Naive B cell (primary cell): ENCODE data around the gene SH3PXD2A. TPM values are rescaled to one million over a fixed set of nuclear protein-coding genes. Genes with fewer than 3 reads are reported as not detected.
A peak's percentile ranks its signal among the peaks of the same experiment; 100 is the strongest.

Source experiments
- ATAC-seq, 2 donors: fragments of 150-1000 bp; cut with Tn5 transposase; 2 replicates each; pipeline ENCODE4 v1.10.0; 2021; ENCODE audit warnings: low read depth in 2 of 2, mild to moderate bottlenecking in 2 of 2, moderate library complexity in 2 of 2
- DNase-seq: peaks from one replicate; pipeline ENCODE4 v3.0.0; 2022
- H3K27ac Mint-ChIP-seq, 6 donors: one replicate each; pipeline ENCODE4 v1.8.0; 2020 to 2022; ENCODE audit warnings: mild to moderate bottlenecking in 6 of 6, mixed read lengths in 6 of 6, moderate library complexity in 5 of 6, inconsistent platforms in 2 of 6
- H3K27me3 Mint-ChIP-seq, 3 donors: one replicate each; pipeline ENCODE4 v1.8.0; 2021 to 2022; ENCODE audit warnings: mixed read lengths in 3 of 3, mild to moderate bottlenecking in 1 of 3
- H3K36me3 Mint-ChIP-seq, 2 donors: one replicate each; pipeline ENCODE4 v1.8.0; 2020 to 2022; ENCODE audit warnings: mixed read lengths in 2 of 2, inconsistent platforms in 1 of 2, mild to moderate bottlenecking in 1 of 2
- H3K4me1 Mint-ChIP-seq, 3 donors: one replicate each; pipeline ENCODE4 v1.8.0; 2020 to 2022; ENCODE audit warnings: mixed read lengths in 3 of 3, inconsistent platforms in 1 of 3, mild to moderate bottlenecking in 1 of 3, moderate library complexity in 1 of 3
- H3K4me3 Mint-ChIP-seq, 8 donors: one replicate each; pipeline ENCODE4 v1.8.0; 2020 to 2022; ENCODE audit warnings: mild to moderate bottlenecking in 8 of 8, mixed read lengths in 8 of 8, moderate library complexity in 8 of 8, inconsistent platforms in 2 of 8
- H3K9me3 Mint-ChIP-seq, 7 donors: one replicate each; pipeline ENCODE4 v1.8.0; 2020 to 2022; ENCODE audit warnings: mixed read lengths in 7 of 7, mild to moderate bottlenecking in 5 of 7, inconsistent platforms in 2 of 7, moderate library complexity in 1 of 7
- polyA plus RNA-seq, 6 donors: library from polyadenylated mRNA; unstranded; fragments of 300-500 nt; fragmentation: Illumina TruSeq; gene quantifications; one replicate each; pipeline ENCODE4 v1.2.3, GENCODE V29; 2021; ENCODE audit warnings: low read depth in 6 of 6

The SH3PXD2A gene
- polyA plus RNA-seq, 6 donors from 2014 or later, result 0.47 to 1.4 (median 0.72) TPM; not detected in 1

DNA sequence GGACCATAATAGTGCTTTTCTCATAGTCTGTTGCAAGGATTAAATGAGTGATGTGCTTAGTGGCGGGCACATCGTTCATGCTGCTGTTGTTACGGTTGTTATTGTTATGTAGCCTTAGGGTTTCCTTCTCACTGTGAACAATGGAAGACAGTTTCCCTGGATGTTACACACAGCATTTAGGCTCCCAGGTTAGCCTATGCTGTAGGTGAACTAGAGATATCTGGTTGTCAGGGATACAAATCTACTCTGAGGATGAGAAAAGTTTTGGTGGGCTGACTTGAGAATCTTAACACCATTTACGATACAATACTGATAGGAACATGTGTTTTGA is 14.7 kb downstream of the SH3PXD2A start:
- Mint-ChIP-seq H3K27me3 (peaks cover 0 to 18% (median 0%) of the 10 kb centered on the region in 3 donors), H3K9me3 (no peaks in the 10 kb centered on the region), H3K27ac (no peak overlapping the region), H3K4me3 (no peak overlapping the region), H3K36me3 (no peaks in the 10 kb centered on the region), H3K4me1 (peaks cover 5 to 11% (median 8%) of the 10 kb centered on the region in 3 donors)
- no peak for ATAC-seq
- DNase-seq, result no peak

DNA sequence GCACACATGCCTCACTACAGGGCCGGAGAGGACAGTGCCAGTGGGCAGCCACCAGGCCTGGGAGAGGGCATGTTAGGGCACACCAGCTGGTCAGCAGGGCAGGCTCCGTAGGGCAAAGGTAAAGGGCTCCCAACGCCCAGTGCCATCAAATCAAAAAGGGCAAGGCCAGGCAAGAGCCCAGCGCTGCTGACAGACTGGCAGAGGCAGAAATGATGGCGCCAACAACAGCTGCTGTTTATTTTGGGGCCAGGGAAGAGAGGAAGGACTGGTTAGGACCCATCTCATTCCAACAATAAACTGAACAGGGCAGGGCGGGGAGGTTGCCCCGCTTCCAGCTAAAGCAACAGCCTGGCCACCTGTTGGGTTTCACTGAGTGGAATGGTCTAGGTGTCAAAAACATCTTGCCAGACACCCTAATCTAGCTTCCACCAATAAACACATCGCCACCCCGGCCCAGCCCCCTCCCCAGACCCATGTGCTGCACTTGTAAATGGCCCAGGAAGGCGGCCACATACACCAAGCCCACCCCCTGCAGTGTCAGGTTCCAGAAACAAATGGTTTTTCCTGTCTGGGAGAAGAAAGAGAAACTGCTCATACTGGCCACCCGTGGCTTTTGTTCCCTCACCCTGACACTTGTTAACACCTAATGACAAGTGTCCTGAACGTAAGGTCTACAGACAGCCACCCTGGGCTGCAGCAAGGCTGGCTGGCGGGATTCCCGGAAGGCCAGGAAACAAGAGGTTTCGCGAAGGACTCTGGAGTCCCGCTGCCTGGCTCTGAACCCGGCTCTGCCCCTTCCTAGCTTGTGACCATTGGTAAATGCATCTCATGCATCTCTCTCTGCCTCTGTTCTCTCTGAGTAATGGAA is 15.3 kb downstream of the SH3PXD2A start:
- Mint-ChIP-seq H3K9me3 (no peaks in the 10 kb centered on the region), H3K4me3 (no peak overlapping the region), H3K27me3 (peaks cover 0 to 18% (median 0%) of the 10 kb centered on the region in 3 donors), H3K36me3 (no peaks in the 10 kb centered on the region), H3K27ac (no peak overlapping the region), H3K4me1 (peaks cover 0 to 5% (median 3%) of the 10 kb centered on the region in 3 donors)
- ATAC-seq (no peak), DNase-seq (no peak)

DNA sequence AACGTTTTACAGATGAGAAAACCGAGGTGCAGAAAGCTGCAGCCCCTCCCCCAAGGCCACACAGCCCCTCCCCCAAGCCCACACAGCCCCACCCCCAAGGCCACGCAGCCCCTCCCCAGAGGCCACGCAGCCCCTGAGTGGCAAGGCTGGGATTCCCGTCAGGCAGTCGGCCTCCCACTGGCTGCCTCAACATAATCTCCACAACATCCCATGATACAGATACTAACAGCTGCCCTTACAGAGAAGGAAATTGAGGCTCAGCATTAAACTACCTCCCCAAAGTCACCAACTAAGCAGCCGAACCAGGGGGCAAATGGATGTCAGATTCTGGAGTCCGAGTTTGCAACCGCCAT is 15.9 kb downstream of the SH3PXD2A start:
- H3K27ac Mint-ChIP-seq, result no peak overlapping the region
- no peak overlapping the region for H3K4me3 Mint-ChIP-seq
- H3K27me3 Mint-ChIP-seq, result peaks cover 0 to 18% (median 0%) of the 10 kb centered on the region in 3 donors
- peaks cover 0 to 3% (median 0%) of the 10 kb centered on the region in 3 donors for H3K4me1 Mint-ChIP-seq
- DNase-seq (no peak), ATAC-seq (no peak)
- no peaks in the 10 kb centered on the region for H3K9me3 Mint-ChIP-seq
- no peaks in the 10 kb centered on the region for H3K36me3 Mint-ChIP-seq

DNA sequence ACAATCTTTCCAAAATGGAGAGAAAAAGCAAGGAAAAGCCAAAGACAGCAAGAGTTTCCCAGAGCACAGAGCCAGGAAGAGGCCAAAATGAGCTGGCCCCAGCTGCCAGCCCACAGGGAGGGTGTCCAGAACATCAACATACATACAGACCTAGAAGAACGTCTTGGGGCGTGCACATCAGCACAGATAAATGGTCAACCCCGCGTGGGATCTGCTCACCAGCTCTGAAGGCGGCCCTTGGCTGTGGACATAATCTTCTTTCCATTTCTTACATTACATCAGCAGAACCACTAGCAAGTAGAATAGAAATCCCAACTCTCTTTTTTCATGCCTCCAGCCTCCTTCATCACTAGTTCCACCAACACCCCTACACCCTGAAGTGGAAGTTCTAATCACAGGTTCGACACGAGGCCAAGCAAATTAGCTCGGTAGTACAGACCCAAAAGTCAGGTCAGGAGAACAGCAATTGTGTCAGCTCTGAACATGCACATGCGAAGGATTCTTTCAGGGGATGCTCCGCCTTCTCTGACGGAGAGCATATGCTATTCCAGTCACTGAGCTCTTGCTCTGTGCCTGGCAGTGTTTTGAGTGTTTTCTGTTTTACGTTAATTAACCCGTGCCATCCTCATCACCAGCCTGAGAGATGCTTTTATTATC is 16.4 kb downstream of the SH3PXD2A start:
- ATAC-seq, result no peak
- H3K27ac Mint-ChIP-seq, result no peak overlapping the region
- peaks cover 0 to 3% (median 0%) of the 10 kb centered on the region in 3 donors for H3K4me1 Mint-ChIP-seq
- H3K4me3 Mint-ChIP-seq, result no peak overlapping the region
- H3K36me3 Mint-ChIP-seq, result no peaks in the 10 kb centered on the region
- peaks cover 0 to 18% (median 0%) of the 10 kb centered on the region in 3 donors for H3K27me3 Mint-ChIP-seq
- H3K9me3 Mint-ChIP-seq, result no peaks in the 10 kb centered on the region
- DNase-seq, result no peak

DNA sequence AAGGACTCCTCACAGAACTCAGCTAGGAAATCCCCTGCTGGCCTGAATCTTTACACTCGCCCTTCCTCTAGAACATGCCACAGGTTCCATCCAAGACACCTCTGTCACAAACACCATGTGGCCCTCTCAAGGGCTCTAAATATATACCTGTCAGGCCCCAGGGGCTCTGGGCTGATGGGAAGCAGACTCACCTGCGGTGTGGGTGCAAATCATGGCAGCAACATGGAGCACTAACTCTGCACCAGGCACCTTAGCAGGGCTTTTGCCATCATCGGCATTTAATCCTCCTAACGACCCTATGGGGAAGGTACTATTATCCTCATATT is 17.3 kb downstream of the SH3PXD2A start:
- no peak overlapping the region for H3K4me3 Mint-ChIP-seq
- no peak for ATAC-seq
- H3K27me3 Mint-ChIP-seq, result peaks cover 0 to 18% (median 0%) of the 10 kb centered on the region in 3 donors
- no peak overlapping the region for H3K27ac Mint-ChIP-seq
- DNase-seq, result no peak
- no peaks in the 10 kb centered on the region for H3K36me3 Mint-ChIP-seq
- peaks cover 0 to 3% (median 0%) of the 10 kb centered on the region in 7 donors for H3K9me3 Mint-ChIP-seq
- peaks cover 0 to 3% (median 3%) of the 10 kb centered on the region in 3 donors for H3K4me1 Mint-ChIP-seq

DNA sequence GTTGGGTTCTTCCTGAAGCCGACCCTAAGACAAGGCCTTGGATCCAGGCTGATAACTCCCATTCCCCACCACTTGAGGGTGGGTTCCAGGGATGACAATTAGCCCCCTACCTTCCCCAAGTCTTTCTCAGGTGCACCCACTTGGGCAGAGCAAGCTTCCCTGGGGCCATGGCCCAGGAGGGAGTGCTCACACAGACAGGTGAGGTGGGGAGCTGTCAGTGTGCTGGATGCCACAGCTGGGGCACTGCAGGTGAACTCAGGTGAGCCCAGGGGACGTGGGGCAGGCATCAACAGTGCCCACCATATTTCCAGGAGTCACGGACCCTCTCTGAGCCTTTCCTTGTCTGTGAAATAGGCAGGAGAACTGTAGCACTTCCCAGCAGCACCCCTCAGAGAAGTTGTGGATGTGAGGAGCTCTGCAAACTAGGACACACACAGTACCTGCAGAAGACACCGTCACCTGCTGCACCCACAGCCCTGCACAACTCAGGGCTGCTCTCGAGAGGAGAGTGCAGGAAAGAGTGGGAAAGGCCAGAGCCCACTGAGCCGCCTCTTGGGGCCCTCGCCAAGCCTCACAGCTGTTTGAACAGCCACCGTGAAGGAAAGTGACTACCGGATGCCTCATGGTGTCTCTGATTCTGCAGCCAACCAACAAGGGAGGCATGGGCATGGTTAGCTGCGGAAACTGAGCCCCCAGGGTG is 17.9 kb downstream of the SH3PXD2A start:
- no peak for ATAC-seq
- H3K4me3 Mint-ChIP-seq, result no peak overlapping the region

DNA sequence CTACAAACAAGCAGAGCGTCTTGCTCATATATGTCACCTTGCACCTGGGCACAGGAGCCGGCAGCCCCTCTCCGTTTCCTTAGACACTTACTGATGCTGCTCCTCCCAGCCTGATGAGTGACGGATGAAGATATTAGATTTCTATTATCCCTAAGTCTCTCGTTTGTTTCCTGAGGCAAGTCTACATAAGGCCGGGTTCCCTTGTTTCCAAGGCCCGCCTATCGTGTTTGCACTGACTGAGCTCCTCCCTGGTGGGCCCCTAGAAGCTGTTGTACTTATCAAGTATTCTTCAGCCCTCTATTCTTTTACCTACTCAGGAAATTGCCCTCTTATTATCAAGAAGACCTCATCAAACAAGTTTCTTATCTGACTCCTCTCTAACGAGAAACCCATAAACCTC is 18.5 kb downstream of the SH3PXD2A start:
- peaks cover 0 to 3% (median 3%) of the 10 kb centered on the region in 3 donors for H3K4me1 Mint-ChIP-seq
- no peaks in the 10 kb centered on the region for H3K36me3 Mint-ChIP-seq
- H3K27me3 Mint-ChIP-seq, result peaks cover 0 to 12% (median 0%) of the 10 kb centered on the region in 3 donors
- ATAC-seq, result no peak
- peak overlapping the region in 2 of 6 donors; percentile 28 to 67 for H3K27ac Mint-ChIP-seq
- no peak for DNase-seq
- H3K4me3 Mint-ChIP-seq, result no peak overlapping the region
- peaks cover 0 to 7% (median 0%) of the 10 kb centered on the region in 7 donors for H3K9me3 Mint-ChIP-seq

More for the DNA sequence above, 17.9 kb downstream of the SH3PXD2A start:
- Mint-ChIP-seq H3K36me3 (no peaks in the 10 kb centered on the region), H3K9me3 (peaks cover 0 to 5% (median 0%) of the 10 kb centered on the region in 7 donors), H3K4me1 (peaks cover 0 to 3% (median 3%) of the 10 kb centered on the region in 3 donors), H3K27me3 (peaks cover 0 to 16% (median 0%) of the 10 kb centered on the region in 3 donors), H3K27ac (peak overlapping the region in 1 of 6 donors; percentile 67)
- DNase-seq, result no peak

DNA sequence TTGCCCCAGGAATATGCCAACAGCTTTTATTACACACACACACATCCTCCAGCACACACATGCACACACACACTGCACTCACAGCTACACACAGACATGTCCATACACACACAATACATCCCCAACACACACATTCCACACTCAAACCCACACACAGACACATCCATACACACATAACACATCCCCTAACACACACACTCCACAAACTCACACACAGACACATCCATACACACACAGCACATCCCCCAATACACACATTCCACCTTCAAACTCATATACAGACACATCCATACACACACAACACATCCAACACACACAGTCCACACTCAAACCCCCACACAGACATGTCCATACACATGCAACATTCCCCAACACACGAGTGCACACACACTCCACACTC is 19.1 kb downstream of the SH3PXD2A start:
- no peaks in the 10 kb centered on the region for H3K36me3 Mint-ChIP-seq
- ATAC-seq (no peak), DNase-seq (no peak)
- peaks cover 0 to 12% (median 0%) of the 10 kb centered on the region in 3 donors for H3K27me3 Mint-ChIP-seq
- peaks cover 0 to 10% (median 0%) of the 10 kb centered on the region in 7 donors for H3K9me3 Mint-ChIP-seq
- peak overlapping the region in 1 of 6 donors; percentile 0 for H3K27ac Mint-ChIP-seq
- H3K4me1 Mint-ChIP-seq, result peaks cover 0 to 3% (median 0%) of the 10 kb centered on the region in 3 donors
- H3K4me3 Mint-ChIP-seq, result no peak overlapping the region

DNA sequence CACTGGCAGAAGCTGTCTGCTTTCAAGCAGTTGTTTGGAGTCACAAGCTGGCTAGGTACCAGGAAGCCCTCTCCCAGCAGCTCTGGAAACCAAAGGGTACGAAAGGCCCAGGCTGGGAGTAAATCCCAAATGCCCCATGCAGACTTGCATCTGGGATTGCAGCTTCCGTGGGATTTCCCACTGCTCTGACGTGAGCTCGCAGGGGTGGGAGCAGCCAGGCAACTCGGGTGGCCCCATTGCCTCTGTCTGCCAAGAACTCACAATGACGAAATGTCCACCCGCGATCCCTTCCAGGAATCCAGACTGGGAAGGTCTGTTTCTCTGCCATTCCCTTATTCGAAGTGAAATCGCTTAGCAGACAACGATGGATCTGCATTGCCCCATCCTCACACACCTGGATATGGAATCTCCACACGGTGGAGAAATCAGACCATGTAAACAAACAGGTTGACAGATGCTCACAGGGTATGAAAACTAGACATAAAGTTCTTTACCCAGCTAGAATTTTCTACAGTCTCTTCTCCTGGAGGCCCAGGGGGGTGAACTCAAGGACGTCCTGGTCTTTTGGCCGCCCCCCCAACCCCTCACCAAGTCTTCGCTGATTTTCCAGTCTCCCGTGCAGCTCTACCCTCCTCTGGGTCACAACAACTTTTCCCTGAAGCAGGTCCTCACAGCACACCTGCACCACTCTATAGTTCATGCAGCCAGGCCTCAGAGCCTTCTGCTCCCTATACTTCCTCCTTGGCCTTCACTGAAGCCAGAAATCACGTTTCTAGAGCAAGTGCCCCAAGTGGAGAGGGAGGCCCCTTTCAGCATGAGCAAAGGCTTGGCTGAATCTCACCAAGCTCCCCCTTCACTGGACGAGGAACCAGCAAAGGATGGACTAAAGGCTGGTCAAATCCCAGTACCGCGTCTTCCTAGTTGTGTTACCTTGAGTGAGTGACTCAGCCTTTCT is 20.0 kb downstream of the SH3PXD2A start:
- Mint-ChIP-seq H3K36me3 (no peaks in the 10 kb centered on the region), H3K27me3 (peaks cover 0 to 6% (median 0%) of the 10 kb centered on the region in 3 donors), H3K9me3 (peaks cover 0 to 10% (median 0%) of the 10 kb centered on the region in 7 donors), H3K27ac (peak overlapping the region in 1 of 6 donors; percentile 11), H3K4me3 (peak overlapping the region in 1 of 8 donors; percentile 17), H3K4me1 (peaks cover 0 to 3% (median 0%) of the 10 kb centered on the region in 3 donors)
- DNase-seq (no peak), ATAC-seq (no peak)

DNA sequence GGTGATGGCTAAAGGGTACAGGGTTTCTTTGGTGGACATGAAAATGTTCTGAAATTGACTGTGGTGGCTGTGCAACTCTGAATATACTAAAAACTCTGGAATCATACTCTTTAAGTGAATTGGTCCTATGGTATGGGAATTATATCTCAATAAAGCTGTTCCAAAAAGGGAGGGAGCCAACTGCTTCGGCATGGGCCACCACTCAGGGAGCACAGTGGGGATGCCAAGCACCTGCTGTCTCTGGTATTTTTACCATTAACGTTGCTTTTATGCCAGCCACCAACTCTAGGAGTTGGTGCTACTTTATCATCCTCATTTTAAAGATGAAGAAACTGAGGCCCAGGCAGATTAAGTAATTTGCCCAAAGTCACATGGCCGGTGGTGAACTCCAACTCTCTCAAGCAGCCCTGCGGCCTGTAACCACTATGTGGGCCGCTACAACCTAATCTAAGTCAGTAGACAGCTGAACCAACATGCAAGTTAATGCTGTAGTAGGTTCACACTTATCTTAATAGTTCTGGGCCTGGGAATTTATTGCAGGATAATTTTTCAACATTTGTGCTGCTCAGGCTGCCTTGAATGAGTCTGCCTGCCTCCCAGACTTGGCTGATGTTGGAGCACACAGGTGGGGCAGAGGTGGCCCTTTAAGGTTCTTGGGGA is 20.8 kb downstream of the SH3PXD2A start:
- Mint-ChIP-seq H3K27ac (no peak overlapping the region), H3K4me1 (peaks cover 0 to 3% (median 0%) of the 10 kb centered on the region in 3 donors)
- no peak for ATAC-seq

DNA sequence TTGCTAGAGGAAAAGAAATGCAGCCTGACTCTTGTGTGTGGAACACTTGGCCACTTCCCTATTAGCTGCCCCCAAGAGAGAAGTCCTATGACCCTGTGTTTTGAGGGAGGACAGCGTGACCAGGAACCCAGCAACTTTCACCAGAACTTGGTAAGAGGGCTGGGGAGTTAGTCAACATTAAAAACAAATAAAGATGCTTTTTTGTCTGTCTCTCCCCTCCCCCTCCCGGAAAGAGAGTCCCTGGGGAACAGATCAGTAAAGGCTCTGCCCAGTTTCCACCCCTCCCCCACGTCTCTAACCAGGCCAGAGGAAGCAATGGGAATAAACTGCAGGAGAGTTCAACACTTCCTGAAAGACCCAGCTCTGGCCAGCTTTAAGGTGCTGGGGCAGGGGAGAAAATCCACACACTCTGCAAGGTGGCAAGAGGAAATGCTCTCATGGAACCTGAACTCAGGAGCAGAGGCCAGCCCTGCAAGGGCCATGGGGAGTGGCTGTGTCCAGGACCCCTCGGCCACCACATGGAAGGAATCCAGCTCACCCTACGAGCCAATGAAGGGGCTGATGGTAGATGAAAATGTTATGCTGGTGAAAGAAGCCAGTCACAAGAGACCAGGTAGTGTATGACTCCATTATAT is 21.5 kb downstream of the SH3PXD2A start:
- DNase-seq (no peak), ATAC-seq (no peak)
- H3K27me3 Mint-ChIP-seq, result peaks cover 3 to 4% (median 4%) of the 10 kb centered on the region in 3 donors
- H3K4me3 Mint-ChIP-seq, result no peak overlapping the region
- H3K9me3 Mint-ChIP-seq, result peaks cover 0 to 10% (median 0%) of the 10 kb centered on the region in 7 donors
- H3K36me3 Mint-ChIP-seq, result no peaks in the 10 kb centered on the region
- peaks cover 0 to 4% (median 3%) of the 10 kb centered on the region in 3 donors for H3K4me1 Mint-ChIP-seq
- peak overlapping the region in 1 of 6 donors; percentile 22 for H3K27ac Mint-ChIP-seq

More for the DNA sequence above, 20.8 kb downstream of the SH3PXD2A start:
- no peak for DNase-seq
- Mint-ChIP-seq H3K4me3 (no peak overlapping the region), H3K9me3 (peaks cover 0 to 10% (median 0%) of the 10 kb centered on the region in 7 donors), H3K27me3 (peaks cover 0 to 6% (median 0%) of the 10 kb centered on the region in 3 donors), H3K36me3 (no peaks in the 10 kb centered on the region)

DNA sequence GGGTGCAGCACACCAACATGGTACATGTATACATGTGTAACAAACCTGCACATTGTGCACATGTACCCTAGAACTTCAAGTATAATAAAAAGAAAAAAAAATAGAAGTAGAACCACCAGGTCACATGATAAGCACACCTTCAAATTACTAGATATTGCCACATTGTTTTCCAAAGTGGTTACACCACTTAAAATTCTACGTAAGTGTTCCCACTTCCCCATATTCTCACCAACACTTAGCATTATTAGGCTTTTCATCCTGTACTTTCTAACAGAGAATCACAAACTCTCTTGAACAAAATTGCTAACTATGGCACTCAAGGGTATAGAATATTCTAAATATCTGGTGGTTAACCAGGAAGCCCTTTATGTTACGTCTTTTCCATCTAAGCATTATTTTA is 22.6 kb downstream of the SH3PXD2A start:
- Mint-ChIP-seq H3K36me3 (no peaks in the 10 kb centered on the region), H3K4me1 (peaks cover 0 to 8% (median 6%) of the 10 kb centered on the region in 3 donors), H3K9me3 (peaks cover 0 to 10% (median 0%) of the 10 kb centered on the region in 7 donors), H3K4me3 (no peak overlapping the region), H3K27ac (no peak overlapping the region), H3K27me3 (peaks cover 4 to 7% (median 5%) of the 10 kb centered on the region in 3 donors)
- ATAC-seq (no peak), DNase-seq (no peak)
